Measurements from ENCODE around the gene OR2B3.

GRCh38 chr6:29129326-29130012 lies 42.4 kb upstream of the OR2B3 start:
- TF ChIP-seq CTCF (conservative IDR thresholded peaks at IDR 0.05 in 1 of 2, IDR thresholded peaks at IDR 0.05 in 1 of 2; ENCODE audit: extremely low read depth in 1 of 2, insufficient read depth in 1 of 2, low read depth in 1 of 2, low read length in 2 of 2) = no peak
- no peak for TF ChIP-seq EZH2 (IDR thresholded peaks at IDR 0.05; ENCODE audit: borderline replicate concordance, low read length)
